H1 (cell line): ENCODE data around the gene HNRNPA3.

Source experiments
- CHD7 ChIP-seq: fragments of 300-600 bp; sonication (generic); IDR thresholded peaks from 2 replicates; pipeline ENCODE4 v1.7.1; 2012; ENCODE audit warnings: low read length, moderate library complexity, mild to moderate bottlenecking, inconsistent platforms; ENCODE audit not compliant: insufficient replicate concordance
- CTCF ChIP-seq, 3 experiments: IDR thresholded peaks; 1 replicate in 2 of 3; 2 replicates in 1 of 3; pipeline versions ENCODE4 v1.5.1 to v1.6.1; 2011; ENCODE audit warnings: low read length in 3 of 3, mild to moderate bottlenecking in 3 of 3, inconsistent platforms in 2 of 3, low read depth in 1 of 3, moderate library complexity in 1 of 3; ENCODE audit not compliant: insufficient read depth in 1 of 3; ENCODE audit errors: control extremely low read depth in 1 of 3
- EP300 ChIP-seq, 2 experiments: IDR thresholded peaks; 1 replicate in 1 of 2; 2 replicates in 1 of 2; pipeline ENCODE4 v1.6.1; 2011 to 2012; ENCODE audit warnings: low read depth in 2 of 2, low read length in 2 of 2, mild to moderate bottlenecking in 2 of 2, borderline replicate concordance in 1 of 2, inconsistent platforms in 1 of 2, moderate library complexity in 1 of 2
- JUN ChIP-seq: IDR thresholded peaks from 2 replicates; pipeline ENCODE4 v1.6.1; 2011; ENCODE audit warnings: low read depth, mild to moderate bottlenecking, improper control_type of control experiment, low read length
- POLR2A ChIP-seq, 2 experiments: IDR thresholded peaks; 1 replicate in 1 of 2; 2 replicates in 1 of 2; pipeline ENCODE4 v1.6.1; 2011; ENCODE audit warnings: low read depth in 2 of 2, low read length in 2 of 2, mild to moderate bottlenecking in 2 of 2; ENCODE audit errors: control extremely low read depth in 1 of 2
- POLR2AphosphoS5 ChIP-seq: IDR thresholded peaks from 2 replicates; pipeline ENCODE4 v1.6.1; 2011; ENCODE audit warnings: low read depth, low read length
- RAD21 ChIP-seq, 2 experiments: IDR thresholded peaks in 1 of 2; conservative IDR thresholded peaks in 1 of 2; 2 replicates each; pipeline ENCODE4 v1.6.1; 2011; ENCODE audit warnings: low read depth in 2 of 2, low read length in 2 of 2, improper control_type of control experiment in 1 of 2, inconsistent platforms in 1 of 2, mild to moderate bottlenecking in 1 of 2, moderate library complexity in 1 of 2
- RFX5 ChIP-seq: IDR thresholded peaks from 2 replicates; pipeline ENCODE4 v1.6.1; 2011; ENCODE audit warnings: low read depth, low read length, improper control_type of control experiment, borderline replicate concordance
- RXRA ChIP-seq: IDR thresholded peaks from 2 replicates; pipeline ENCODE4 v1.6.1; 2011; ENCODE audit warnings: low read depth, mild to moderate bottlenecking, low read length, moderate library complexity; ENCODE audit not compliant: insufficient read depth
- TEAD4 ChIP-seq: IDR thresholded peaks from 2 replicates; pipeline ENCODE4 v1.6.1; 2012; ENCODE audit warnings: low read depth, low read length, inconsistent platforms, mixed read lengths

GRCh38 chr2:177184606-177185005 lies 28.0 kb upstream of the HNRNPA3 start:
- TF ChIP-seq EP300 (IDR thresholded peaks at IDR 0.05; ENCODE audit: borderline replicate concordance in 1 of 2, low read depth in 2 of 2, low read length in 2 of 2), result no peak
- no peak for TF ChIP-seq RAD21 (IDR thresholded peaks at IDR 0.05 in 1 of 2, conservative IDR thresholded peaks at IDR 0.05 in 1 of 2; ENCODE audit: low read depth in 2 of 2, low read length in 2 of 2)
- TF ChIP-seq CTCF (IDR thresholded peaks at IDR 0.05; ENCODE audit: control extremely low read depth in 1 of 3, insufficient read depth in 1 of 3, low read depth in 1 of 3, low read length in 3 of 3), result no peak
- no peak for TF ChIP-seq RFX5
- TF ChIP-seq TEAD4, result no peak
- no peak for TF ChIP-seq RXRA
- no peak for TF ChIP-seq POLR2AphosphoS5
- TF ChIP-seq CHD7, result no peak
- TF ChIP-seq POLR2A (IDR thresholded peaks at IDR 0.05; ENCODE audit: control extremely low read depth in 1 of 2, low read depth in 2 of 2, low read length in 2 of 2), result no peak
- TF ChIP-seq JUN, result no peak
